GM12878 (cell line): ENCODE measurements around the gene BCAR3. TPM values are rescaled to one million over a fixed set of nuclear protein-coding genes. Genes with fewer than 3 reads are reported as not detected.
"Not testable (repeated sequence)": the region's sequence is repeated elsewhere in the genome, so short reads cannot be mapped to it uniquely, and the experiment has no call there.

Experiments
- ATAC-seq: fragments of 200-7000 bp; cut with Tn5 transposase; 3 replicates; pipeline ENCODE4 v1.9.1; 2020; ENCODE audit warnings: mild to moderate bottlenecking, moderate library complexity
- BruUV-seq: library from RNA; stranded (reverse); fragments of 400-500 nt; replicated peaks from 2 replicates; lab custom pipeline; 2021; lab: Mats Ljungman, UMichigan
- CTCF ChIA-PET: fragments of 300-600 bp; sonication (Branson Sonifier 250); formaldehyde crosslinking; extraction: SDS; loops from one replicate; lab custom pipeline; 2021; ENCODE audit warnings: inconsistent platforms; lab: Yijun Ruan, JAX
- POLR2A ChIA-PET: fragments of 350-600 bp; formaldehyde crosslinking; extraction: SDS; loops from one replicate; lab custom pipeline; 2021; ENCODE audit warnings: inconsistent platforms; lab: Charles Lee
- RAD21 ChIA-PET: fragments of 300-600 bp; sonication (Branson Sonifier 250); formaldehyde crosslinking; loops from one replicate; lab custom pipeline; 2023; ENCODE audit warnings: antibody characterized with exemption; ENCODE audit not compliant: unreplicated experiment; lab: Charles Lee
- SMC1A ChIA-PET: fragments of 300-600 bp; sonication (Branson Sonifier 250); formaldehyde crosslinking; loops from one replicate; lab custom pipeline; 2023; ENCODE audit not compliant: unreplicated experiment, uncharacterized antibody; lab: Charles Lee
- DNase-seq: peaks from one replicate; pipeline ENCODE4 v3.0.0-alpha.2; 2011; ENCODE audit warnings: low read depth, low spot score
- FAIRE-seq: peaks from 3 replicates; lab custom pipeline; 2011; peaks lifted over from hg19 to GRCh38; lab: Jason Lieb, UNC
- H2AFZ ChIP-seq: 2 replicates; pipeline ENCODE4 v1.6.0; 2011; ENCODE audit warnings: low read depth, low read length, control low read depth; ENCODE audit not compliant: control insufficient read depth
- H3K27ac ChIP-seq: 2 replicates; pipeline ENCODE4 v1.5.1; 2011; ENCODE audit warnings: control low read depth; ENCODE audit not compliant: control insufficient read depth, insufficient read depth
- H3K27me3 ChIP-seq, 2 experiments: replicated peaks in 1 of 2; 2 replicates each; pipeline versions ENCODE4 v1.6.0 to v1.6.1; 2011; ENCODE audit warnings: low read length in 1 of 2; ENCODE audit not compliant: control insufficient read depth in 2 of 2, insufficient read depth in 2 of 2
- H3K36me3 ChIP-seq, 2 experiments: 2 replicates each; pipeline ENCODE4 v1.5.1; 2011; ENCODE audit warnings: low read length in 1 of 2; ENCODE audit not compliant: control insufficient read depth in 2 of 2, insufficient read depth in 2 of 2
- H3K4me1 ChIP-seq: 2 replicates; pipeline ENCODE4 v1.6.1; 2011; ENCODE audit warnings: mild to moderate bottlenecking, low read length, moderate library complexity, mixed read lengths; ENCODE audit not compliant: control insufficient read depth, insufficient read depth
- H3K4me2 ChIP-seq: 2 replicates; pipeline ENCODE4 v1.6.0; 2011; ENCODE audit warnings: control low read depth; ENCODE audit not compliant: control insufficient read depth, insufficient read depth
- H3K4me3 ChIP-seq: fragments of 200-600 bp; sonication (generic); 2 replicates; pipeline ENCODE4 v1.5.1; 2016
- H3K79me2 ChIP-seq: 2 replicates; pipeline ENCODE4 v1.6.0; 2011; ENCODE audit warnings: low read length; ENCODE audit not compliant: control insufficient read depth, insufficient read depth
- H3K9ac ChIP-seq: 2 replicates; pipeline ENCODE4 v1.8.0; 2011; ENCODE audit warnings: low read length, control low read depth, mixed read lengths; ENCODE audit not compliant: control insufficient read depth, insufficient read depth
- H3K9me3 ChIP-seq: replicated peaks from 3 replicates; pipeline ENCODE4 v1.5.1; 2011; ENCODE audit warnings: mild to moderate bottlenecking, low read length; ENCODE audit not compliant: control insufficient read depth, insufficient read depth
- H4K20me1 ChIP-seq: 2 replicates; pipeline ENCODE4 v1.6.0; 2011; ENCODE audit not compliant: control insufficient read depth, insufficient read depth
- ASH2L ChIP-seq: fragments of 300-600, 200-600 bp; sonication (generic); IDR thresholded peaks from 2 replicates; pipeline ENCODE4 v1.6.1; 2017; ENCODE audit warnings: low read depth, mild to moderate bottlenecking, borderline replicate concordance
- FOS ChIP-seq: IDR thresholded peaks from 3 replicates; pipeline ENCODE4 v1.6.1; 2011; ENCODE audit warnings: borderline replicate concordance; ENCODE audit not compliant: insufficient read length; ENCODE audit errors: extremely low read depth
- TBL1XR1 ChIP-seq: IDR thresholded peaks from 2 replicates; pipeline ENCODE4 v1.6.1; 2012; ENCODE audit warnings: low read depth, low read length, improper control_type of control experiment
- YBX1 ChIP-seq: fragments of 450-650 bp; IDR thresholded peaks from 2 replicates; pipeline ENCODE4 v1.6.1; 2016; ENCODE audit warnings: antibody characterized with exemption
- WGBS: methylation state at CpG from one replicate; pipeline ENCODE4 v1.1.6; 2016; ENCODE audit warnings: low lambda C conversion rate; ENCODE audit not compliant: insufficient replicate concordance, insufficient coverage; ENCODE audit errors: missing lambda C conversion rate; 5-methylcytosine and 5-hydroxymethylcytosine counted together
- in situ Hi-C: fragments of 300-500 bp; cut with MboI; formaldehyde crosslinking; loops from 9 replicates; pipeline ENCODE4 v1.14.3; 2018; ENCODE audit warnings: mixed read lengths
- intact Hi-C: fragments of 100-400 bp; cut with micrococcal nuclease; formaldehyde crosslinking; loops from one replicate; pipeline ENCODE4 v1.14.2; 2022; ENCODE audit not compliant: unreplicated experiment
- polyA plus RNA-seq, 11 experiments: library from polyadenylated mRNA; depleted of rRNA in 4 of 11; unstranded in 6 of 11; stranded (reverse) in 5 of 11; fragments of >200 nt; fragmentation: Nextera tagmentation in 4 of 11; fragmentation: Illumina TruSeq in 1 of 11; extraction: Ambion mirVana in 4 of 11; extraction: Trizol in 1 of 11; gene quantifications; 1 replicate in 1 of 11; 2 replicates in 10 of 11; pipeline versions ENCODE4 v1.2.1 to v1.2.3, GENCODE V29; 2011 to 2016; ENCODE audit warnings: inconsistent platforms in 2 of 11, missing spikeins in 2 of 11, low read depth in 1 of 11
- total RNA-seq, 4 experiments: library from RNA; depleted of rRNA in 3 of 4; stranded (reverse); fragments of >200 nt in 3 of 4; fragmentation: Illumina TruSeq in 1 of 4; extraction: Trizol in 1 of 4; gene quantifications; 2 replicates each; pipeline versions ENCODE4 v1.2.1 to v1.2.3, GENCODE V29; 2013 to 2021
- TF ChIP-seq, protein P1 (sequence below): fragments of 450-650 bp; conservative IDR thresholded peaks from 2 replicates; pipeline ENCODE4 v1.6.1; 2017; ENCODE audit warnings: mild to moderate bottlenecking, moderate library complexity
- TF ChIP-seq, protein P2 (sequence below): fragments of 450-650 bp; IDR thresholded peaks from 2 replicates; pipeline ENCODE4 v1.6.1; 2016; ENCODE audit warnings: mild to moderate bottlenecking

The BCAR3 gene
- total and polyA plus RNA-seq, 10 of the 15 experiments (the other 5 are each of a cell fraction or from before 2014, with no cell fraction given) = 1.3 to 6.6 (median 1.8) TPM

DNA sequence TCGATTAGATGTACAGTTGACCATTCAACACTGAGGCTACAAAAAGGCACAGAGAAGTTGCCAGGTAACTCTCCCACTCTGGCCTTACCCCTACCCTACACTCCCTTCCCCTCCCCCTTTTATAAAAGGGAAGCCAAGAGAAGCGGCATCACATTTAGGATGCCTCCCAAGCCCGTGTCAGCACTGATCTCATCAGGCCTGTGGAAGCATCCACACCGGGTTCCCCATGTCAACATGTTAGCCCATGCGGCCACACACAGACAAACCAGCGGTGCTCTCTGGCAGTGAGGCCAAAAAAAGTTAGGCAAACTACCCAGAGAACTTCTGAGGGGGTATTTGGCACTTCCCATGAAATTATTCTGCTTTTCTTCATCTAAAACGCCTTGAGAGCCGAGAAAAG lies 29.9 kb downstream of the BCAR3 start (continued):
- TF ChIP-seq, protein P1, sequence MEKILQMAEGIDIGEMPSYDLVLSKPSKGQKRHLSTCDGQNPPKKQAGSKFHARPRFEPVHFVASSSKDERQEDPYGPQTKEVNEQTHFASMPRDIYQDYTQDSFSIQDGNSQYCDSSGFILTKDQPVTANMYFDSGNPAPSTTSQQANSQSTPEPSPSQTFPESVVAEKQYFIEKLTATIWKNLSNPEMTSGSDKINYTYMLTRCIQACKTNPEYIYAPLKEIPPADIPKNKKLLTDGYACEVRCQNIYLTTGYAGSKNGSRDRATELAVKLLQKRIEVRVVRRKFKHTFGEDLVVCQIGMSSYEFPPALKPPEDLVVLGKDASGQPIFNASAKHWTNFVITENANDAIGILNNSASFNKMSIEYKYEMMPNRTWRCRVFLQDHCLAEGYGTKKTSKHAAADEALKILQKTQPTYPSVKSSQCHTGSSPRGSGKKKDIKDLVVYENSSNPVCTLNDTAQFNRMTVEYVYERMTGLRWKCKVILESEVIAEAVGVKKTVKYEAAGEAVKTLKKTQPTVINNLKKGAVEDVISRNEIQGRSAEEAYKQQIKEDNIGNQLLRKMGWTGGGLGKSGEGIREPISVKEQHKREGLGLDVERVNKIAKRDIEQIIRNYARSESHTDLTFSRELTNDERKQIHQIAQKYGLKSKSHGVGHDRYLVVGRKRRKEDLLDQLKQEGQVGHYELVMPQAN = no peak
- TF ChIP-seq YBX1 (no peak), ASH2L (no peak), TBL1XR1 (no peak), FOS (no peak)
- TF ChIP-seq, protein P2, sequence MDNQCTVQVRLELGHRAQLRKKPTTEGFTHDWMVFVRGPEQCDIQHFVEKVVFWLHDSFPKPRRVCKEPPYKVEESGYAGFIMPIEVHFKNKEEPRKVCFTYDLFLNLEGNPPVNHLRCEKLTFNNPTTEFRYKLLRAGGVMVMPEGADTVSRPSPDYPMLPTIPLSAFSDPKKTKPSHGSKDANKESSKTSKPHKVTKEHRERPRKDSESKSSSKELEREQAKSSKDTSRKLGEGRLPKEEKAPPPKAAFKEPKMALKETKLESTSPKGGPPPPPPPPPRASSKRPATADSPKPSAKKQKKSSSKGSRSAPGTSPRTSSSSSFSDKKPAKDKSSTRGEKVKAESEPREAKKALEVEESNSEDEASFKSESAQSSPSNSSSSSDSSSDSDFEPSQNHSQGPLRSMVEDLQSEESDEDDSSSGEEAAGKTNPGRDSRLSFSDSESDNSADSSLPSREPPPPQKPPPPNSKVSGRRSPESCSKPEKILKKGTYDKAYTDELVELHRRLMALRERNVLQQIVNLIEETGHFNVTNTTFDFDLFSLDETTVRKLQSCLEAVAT = no peak

DNA sequence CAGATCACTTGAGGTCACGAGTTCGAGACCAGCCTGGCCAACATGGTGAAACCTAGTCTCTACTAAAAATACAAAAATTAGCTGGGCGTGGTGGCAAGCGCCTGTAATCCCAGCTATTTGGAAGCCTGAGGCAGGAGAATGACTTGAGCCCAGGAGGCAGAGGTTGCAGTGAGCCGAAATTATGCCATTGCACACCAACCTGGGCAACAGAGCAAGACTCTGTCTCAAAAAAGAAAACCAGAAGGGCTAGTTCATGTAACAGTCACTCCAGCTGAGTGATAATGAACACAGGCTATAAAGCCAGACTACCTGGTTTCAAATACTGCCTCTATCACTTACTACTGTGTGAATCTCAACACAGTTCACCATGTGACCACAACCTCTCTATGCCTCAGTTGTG lies 31.5 kb downstream of the BCAR3 start:
- FAIRE-seq, POLR2A ChIA-PET, in situ Hi-C loops, DNase-seq, H3K36me3 ChIP-seq, RAD21 ChIA-PET, H3K27ac ChIP-seq, H3K4me2 ChIP-seq, ATAC-seq, intact Hi-C loops, H3K9ac ChIP-seq, H3K79me2 ChIP-seq, H2AFZ ChIP-seq, BruUV-seq, CTCF ChIA-PET, H3K27me3 ChIP-seq, H3K4me3 ChIP-seq, H3K9me3 ChIP-seq, H3K4me1 ChIP-seq, H4K20me1 ChIP-seq: not testable (repeated sequence)
- SMC1A ChIA-PET = interaction anchor here (0.6 kb wide), 1 partner anchor 88 kb away, joined by 3 read pairs; no protein-coding TSS in a partner anchor
- 82% methylated on average over 5 of the region's 5 CpGs for WGBS
